HCT116 (cell line): ENCODE results near the gene CNKSR3. TPM values are rescaled to one million over a fixed set of nuclear protein-coding genes. Genes with fewer than 3 reads are reported as not detected.

Experiments
- ATAC-seq: fragments of 200-7000 bp; cut with Tn5 transposase; 2 replicates; pipeline ENCODE4 v1.9.1; 2020; ENCODE audit warnings: mild to moderate bottlenecking, moderate library complexity
- BruUV-seq: library from RNA; stranded (reverse); fragments of 400-500 nt; replicated peaks from 2 replicates; lab custom pipeline; 2021; lab: Mats Ljungman, UMichigan
- CTCF ChIA-PET: fragments of 300-600 bp; sonication (Branson Sonifier 250); formaldehyde crosslinking; loops from one replicate; lab custom pipeline; 2021; ENCODE audit warnings: antibody characterized with exemption; lab: Charles Lee
- POLR2A ChIA-PET: fragments of 300-600, 350-600 bp; sonication (Branson Sonifier 250); formaldehyde crosslinking; loops from one replicate; lab custom pipeline; 2021; ENCODE audit warnings: antibody characterized with exemption; lab: Charles Lee
- RAD21 ChIA-PET, 2 experiments: fragments of 300-600 bp; sonication (Branson Sonifier 250); formaldehyde crosslinking; loops; one replicate each; lab custom pipeline; 2023; ENCODE audit warnings: low total read pairs in 2 of 2; ENCODE audit not compliant: uncharacterized antibody in 2 of 2, unreplicated experiment in 2 of 2, low non-redundant PET in 1 of 2; lab: Charles Lee
- DNase-seq: peaks from one replicate; pipeline ENCODE4 v3.0.0-alpha.2; 2010; ENCODE audit warnings: low read depth, low spot score
- H2AFZ ChIP-seq: fragments of 200-600 bp; shearing (Covaris generic), sonication (generic); 2 replicates; pipeline ENCODE4 v1.6.1; 2017; ENCODE audit warnings: low read depth, mixed run types, mixed read lengths, antibody characterized with exemption, low read length; ENCODE audit not compliant: poor library complexity, severe bottlenecking
- H3K27ac ChIP-seq: 2 replicates; pipeline ENCODE4 v1.5.1; 2012; ENCODE audit warnings: low read depth, low read length
- H3K27me3 ChIP-seq: fragments of 200-600 bp; sonication (generic); 2 replicates; pipeline ENCODE4 v1.6.1; 2016; ENCODE audit warnings: mixed run types, low read length, mixed read lengths; ENCODE audit not compliant: insufficient read depth
- H3K36me3 ChIP-seq, 2 experiments: fragments of 200-500 bp in 1 of 2; fragments of 200-600 bp in 1 of 2; sonication (Bioruptor generic) in 1 of 2; sonication (generic) in 1 of 2; 2 replicates each; pipeline versions ENCODE4 v1.5.1 to v1.6.1; 2014 to 2016; ENCODE audit warnings: low read length in 2 of 2, inconsistent platforms in 1 of 2, mixed read lengths in 1 of 2, mixed run types in 1 of 2; ENCODE audit not compliant: insufficient read depth in 2 of 2, control insufficient read depth in 1 of 2
- H3K4me1 ChIP-seq, 2 experiments: fragments of 200-600 bp in 1 of 2; sonication (generic) in 1 of 2; 2 replicates each; pipeline versions ENCODE4 v1.5.1 to v1.6.1; 2012 to 2017; ENCODE audit warnings: low read length in 2 of 2, inconsistent platforms in 1 of 2, mild to moderate bottlenecking in 1 of 2, mixed read lengths in 1 of 2, mixed run types in 1 of 2, moderate library complexity in 1 of 2; ENCODE audit not compliant: insufficient read depth in 2 of 2, control insufficient read depth in 1 of 2
- H3K4me2 ChIP-seq: fragments of 200-600 bp; sonication (generic); 2 replicates; pipeline ENCODE4 v1.6.1; 2017; ENCODE audit warnings: mixed run types, low read length, mixed read lengths
- H3K4me3 ChIP-seq, 2 experiments: fragments of 200-600 bp in 1 of 2; sonication (generic) in 1 of 2; replicated peaks in 1 of 2; 2 replicates each; pipeline ENCODE4 v1.5.1; 2011 to 2016; ENCODE audit warnings: low read length in 2 of 2, control low read depth in 1 of 2, low read depth in 1 of 2, mild to moderate bottlenecking in 1 of 2, mixed read lengths in 1 of 2, mixed run types in 1 of 2
- H3K79me2 ChIP-seq: fragments of 200-600 bp; sonication (generic); 2 replicates; pipeline ENCODE4 v1.6.1; 2017; ENCODE audit warnings: mild to moderate bottlenecking, mixed run types, low read length, moderate library complexity, mixed read lengths; ENCODE audit not compliant: insufficient read depth
- H3K9ac ChIP-seq: fragments of 200-600 bp; sonication (generic); 2 replicates; pipeline ENCODE4 v1.6.1; 2016; ENCODE audit warnings: low read length, mixed read lengths
- H3K9me2 ChIP-seq: fragments of 200-600 bp; sonication (generic), shearing (Covaris generic); 2 replicates; pipeline ENCODE4 v1.6.1; 2017; ENCODE audit warnings: mixed run types, mild to moderate bottlenecking, moderate library complexity; ENCODE audit not compliant: insufficient read depth
- H3K9me3 ChIP-seq, 2 experiments: fragments of 200-500 bp in 1 of 2; fragments of 200-600 bp in 1 of 2; sonication (Bioruptor generic) in 1 of 2; sonication (generic) in 1 of 2; 2 replicates each; pipeline ENCODE4 v1.6.1; 2014 to 2017; ENCODE audit warnings: low read length in 2 of 2, mixed read lengths in 2 of 2, inconsistent platforms in 1 of 2, low read depth in 1 of 2, mild to moderate bottlenecking in 1 of 2, mixed run types in 1 of 2, moderate library complexity in 1 of 2; ENCODE audit not compliant: control insufficient read depth in 1 of 2, insufficient read depth in 1 of 2
- H4K20me1 ChIP-seq: fragments of 200-600 bp; sonication (generic), shearing (Covaris generic); 2 replicates; pipeline ENCODE4 v1.6.1; 2017; ENCODE audit warnings: mixed run types, mild to moderate bottlenecking, moderate library complexity; ENCODE audit not compliant: insufficient read depth
- CEBPB ChIP-seq: IDR thresholded peaks from 2 replicates; pipeline ENCODE4 v1.6.1; 2012; ENCODE audit warnings: low read depth
- CTCF ChIP-seq, 3 experiments: fragments of 200-600 bp in 1 of 3; sonication (generic) in 1 of 3; IDR thresholded peaks in 2 of 3; conservative IDR thresholded peaks in 1 of 3; 2 replicates each; pipeline ENCODE4 v1.5.1; 2012 to 2017; ENCODE audit warnings: low read depth in 2 of 3, low read length in 2 of 3, antibody characterized with exemption in 1 of 3, borderline replicate concordance in 1 of 3, control low read depth in 1 of 3, mild to moderate bottlenecking in 1 of 3, mixed read lengths in 1 of 3, mixed run types in 1 of 3, moderate library complexity in 1 of 3; ENCODE audit not compliant: insufficient read depth in 1 of 3
- FOSL1 ChIP-seq: IDR thresholded peaks from 2 replicates; pipeline ENCODE4 v1.6.1; 2012; ENCODE audit warnings: low read depth
- MAX ChIP-seq: IDR thresholded peaks from 2 replicates; pipeline ENCODE4 v1.6.1; 2012
- POLR2A ChIP-seq: IDR thresholded peaks from 2 replicates; pipeline ENCODE4 v1.7.0; 2011; ENCODE audit warnings: borderline replicate concordance; ENCODE audit not compliant: insufficient read depth, insufficient read length; ENCODE audit errors: extremely low read depth
- POLR2AphosphoS5 ChIP-seq: IDR thresholded peaks from 2 replicates; pipeline ENCODE4 v1.6.1; 2011; ENCODE audit warnings: mild to moderate bottlenecking, low read depth, low read length, moderate library complexity
- SIN3A ChIP-seq: IDR thresholded peaks from 2 replicates; pipeline ENCODE4 v1.6.1; 2012; ENCODE audit warnings: low read depth
- SRF ChIP-seq: IDR thresholded peaks from 2 replicates; pipeline ENCODE4 v1.6.1; 2012; ENCODE audit warnings: low read depth
- TCF7L2 ChIP-seq: IDR thresholded peaks from 2 replicates; pipeline ENCODE4 v1.7.0; 2011; ENCODE audit warnings: borderline replicate concordance, inconsistent platforms; ENCODE audit not compliant: insufficient read depth, insufficient read length; ENCODE audit errors: extremely low read depth
- ZNF274 ChIP-seq: fragments of 200-500 bp; sonication (Bioruptor generic); IDR thresholded peaks from 2 replicates; pipeline ENCODE4 v1.6.1; 2014; ENCODE audit warnings: mild to moderate bottlenecking, low read depth, low read length, inconsistent platforms
- intact Hi-C: fragments of 100-400 bp; cut with micrococcal nuclease; formaldehyde crosslinking; loops from 2 replicates; pipeline ENCODE4 v1.10.0; 2022
- total RNA-seq: library from RNA; stranded (reverse); gene quantifications from one replicate; pipeline ENCODE4 v1.2.1, GENCODE V29; 2021; ENCODE audit not compliant: unreplicated experiment

The CNKSR3 gene
- total RNA-seq, 1 experiment from 2014 or later: 15.4 TPM

DNA sequence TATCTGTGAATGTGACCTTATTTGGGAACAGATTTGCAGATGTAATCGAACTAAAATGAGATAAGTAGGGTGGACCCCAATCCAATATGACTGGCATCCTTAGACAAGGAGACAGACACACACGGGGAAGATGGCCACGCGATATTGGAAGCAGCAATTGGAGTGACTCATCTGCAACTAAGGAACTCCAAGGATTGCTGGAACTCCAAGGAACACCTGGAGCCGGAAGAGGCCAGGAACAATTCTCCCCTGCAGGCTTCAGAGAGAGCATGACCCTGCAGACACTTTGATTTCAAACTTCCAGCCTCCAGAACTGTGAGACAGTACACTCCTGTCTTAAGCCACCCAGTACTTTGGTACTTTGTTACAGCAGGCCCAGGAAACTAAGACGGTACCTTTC lies 19.5 kb upstream of the CNKSR3 start:
- ChIA-PET CTCF (no interaction called here), RAD21 (no interaction called here), POLR2A (no interaction called here)
- Histone ChIP-seq H3K79me2 (no peaks in the 10 kb centered on the region), H3K27ac (no peak overlapping the region), H3K27me3 (no peaks in the 10 kb centered on the region), H3K9me3 (no peaks in the 10 kb centered on the region), H2AFZ (no peak overlapping the region), H3K4me3 (no peak overlapping the region), H4K20me1 (no peaks in the 10 kb centered on the region), H3K36me3 (no peaks in the 10 kb centered on the region), H3K4me2 (no peak overlapping the region), H3K4me1 (no peaks in the 10 kb centered on the region), H3K9ac (no peak overlapping the region), H3K9me2 (no peaks in the 10 kb centered on the region)
- intact Hi-C loops: no loop called here
- TF ChIP-seq FOSL1 (no peak), POLR2A (no peak), TCF7L2 (no peak), SRF (no peak), MAX (no peak), ZNF274 (no peak), SIN3A (no peak), POLR2AphosphoS5 (no peak), CTCF (IDR thresholded peaks at IDR 0.05 in 2 of 3, conservative IDR thresholded peaks at IDR 0.05 in 1 of 3; ENCODE audit: borderline replicate concordance in 1 of 3, insufficient read depth in 1 of 3, low read depth in 2 of 3, low read length in 2 of 3) (no peak), CEBPB (no peak)
- no peak for ATAC-seq
- DNase-seq: no peak
- BruUV-seq: no TSS peak
